ENCODE measurements around the gene CSF3R.

The CSF3R gene

DNA sequence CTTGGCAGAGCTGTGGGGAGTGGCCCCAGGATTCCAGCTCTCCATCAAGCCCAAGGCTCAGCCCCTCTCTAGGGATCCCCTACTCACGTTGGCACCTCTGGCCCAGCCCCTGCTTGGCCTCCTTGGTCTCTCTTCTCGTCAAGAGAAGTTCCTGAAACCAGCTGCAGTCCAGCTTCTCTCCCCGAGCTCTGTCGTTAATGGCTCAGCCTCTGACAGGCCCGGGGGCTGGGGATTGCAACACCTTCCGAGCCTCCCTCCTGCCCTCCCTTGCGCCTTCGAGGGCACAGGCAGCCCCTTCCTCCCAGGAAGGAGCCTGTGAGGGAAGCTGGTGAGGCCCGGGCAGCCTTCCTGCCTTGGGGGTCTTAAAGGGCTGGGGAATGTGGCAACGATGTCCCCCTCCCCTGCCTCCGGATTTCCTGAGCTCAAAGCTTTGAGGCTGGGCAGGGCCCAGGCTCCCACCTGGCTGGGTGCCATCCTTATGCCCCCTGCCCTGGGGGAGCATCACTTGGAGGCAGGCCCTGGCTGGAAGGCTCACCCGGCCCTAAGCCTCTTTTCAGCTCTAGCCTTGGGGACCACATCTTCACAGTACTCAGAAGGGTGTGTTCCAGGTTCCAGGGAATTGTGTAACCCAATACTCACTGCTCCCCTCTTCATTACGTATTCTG is at the start of gene CSF3R:
TSS of gene CSF3R (minus strand) at position 190 of the 665 bp plus-strand sequence. CDS start 3,417 bp downstream, outside the sequence.
- TF ChIP-seq, protein P1, sequence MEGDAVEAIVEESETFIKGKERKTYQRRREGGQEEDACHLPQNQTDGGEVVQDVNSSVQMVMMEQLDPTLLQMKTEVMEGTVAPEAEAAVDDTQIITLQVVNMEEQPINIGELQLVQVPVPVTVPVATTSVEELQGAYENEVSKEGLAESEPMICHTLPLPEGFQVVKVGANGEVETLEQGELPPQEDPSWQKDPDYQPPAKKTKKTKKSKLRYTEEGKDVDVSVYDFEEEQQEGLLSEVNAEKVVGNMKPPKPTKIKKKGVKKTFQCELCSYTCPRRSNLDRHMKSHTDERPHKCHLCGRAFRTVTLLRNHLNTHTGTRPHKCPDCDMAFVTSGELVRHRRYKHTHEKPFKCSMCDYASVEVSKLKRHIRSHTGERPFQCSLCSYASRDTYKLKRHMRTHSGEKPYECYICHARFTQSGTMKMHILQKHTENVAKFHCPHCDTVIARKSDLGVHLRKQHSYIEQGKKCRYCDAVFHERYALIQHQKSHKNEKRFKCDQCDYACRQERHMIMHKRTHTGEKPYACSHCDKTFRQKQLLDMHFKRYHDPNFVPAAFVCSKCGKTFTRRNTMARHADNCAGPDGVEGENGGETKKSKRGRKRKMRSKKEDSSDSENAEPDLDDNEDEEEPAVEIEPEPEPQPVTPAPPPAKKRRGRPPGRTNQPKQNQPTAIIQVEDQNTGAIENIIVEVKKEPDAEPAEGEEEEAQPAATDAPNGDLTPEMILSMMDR (IDR thresholded peaks at IDR 0.05; ENCODE audit: control extremely low read depth, extremely low read depth, low read depth, missing control alignments) = no peak
- POLR2A ChIA-PET = no interaction called here
- CTCF ChIA-PET = interaction anchor here (2.4 kb wide), 1 partner anchor 33 kb away, joined by 9 read pairs; no protein-coding TSS in a partner anchor
- no peak for DNase-seq (ENCODE audit: extremely low spot score)

DNA sequence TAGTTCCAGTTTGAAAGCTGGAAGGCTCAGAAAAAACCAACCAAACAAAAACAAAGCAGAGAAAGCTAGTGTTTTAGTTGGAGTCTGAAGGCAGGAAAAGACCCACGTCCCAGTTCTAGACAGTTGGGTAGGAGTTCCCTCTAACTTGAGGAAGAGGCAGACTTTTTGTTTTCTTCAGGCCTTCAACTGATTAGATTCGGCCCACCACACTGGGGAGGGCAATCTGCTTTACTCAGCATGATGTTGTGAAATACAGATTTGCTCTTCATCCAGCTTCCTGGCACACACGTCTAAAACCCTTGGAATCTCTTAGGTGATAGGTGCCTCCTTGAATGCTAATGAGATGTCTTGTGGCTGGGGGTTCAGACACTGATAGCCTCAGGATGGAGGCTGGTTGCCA is 49.1 kb upstream of the CSF3R start:
- TF ChIP-seq, protein P1 (IDR thresholded peaks at IDR 0.05; ENCODE audit: control extremely low read depth, extremely low read depth, low read depth, missing control alignments) = no peak
- DNase-seq (ENCODE audit: extremely low spot score) = no peak
- ChIA-PET POLR2A (no interaction called here), CTCF (interaction anchor here (5.2 kb wide), 1 partner anchor 15 kb away, joined by 47 read pairs; no protein-coding TSS in a partner anchor)

DNA sequence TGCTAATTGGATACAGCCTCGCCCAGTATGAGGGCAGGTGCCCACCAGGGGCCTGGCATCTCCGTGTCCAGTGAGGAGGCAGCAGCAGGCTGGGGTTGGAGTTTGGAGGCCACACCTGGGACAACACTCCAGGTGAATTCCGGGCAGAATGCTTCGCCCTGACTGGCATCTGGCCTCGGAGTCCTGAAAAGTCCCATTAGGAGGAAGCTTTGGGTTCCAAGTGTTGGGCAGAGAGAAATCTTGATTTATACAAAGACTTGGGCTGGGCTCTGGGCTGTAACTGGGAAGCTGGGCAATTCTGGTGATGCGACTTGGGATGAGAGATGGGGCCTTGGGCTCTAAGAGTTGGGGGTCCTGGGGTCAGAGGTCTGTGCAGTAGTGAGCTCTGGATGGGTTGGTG is 48.1 kb upstream of the CSF3R start:
- DNase-seq (ENCODE audit: extremely low spot score) = no peak
- ChIA-PET CTCF (interaction anchor here (1.1 kb wide), 1 partner anchor 14 kb away, joined by 4 read pairs; no protein-coding TSS in a partner anchor), POLR2A (no interaction called here)
- TF ChIP-seq, protein P1 (IDR thresholded peaks at IDR 0.05; ENCODE audit: control extremely low read depth, extremely low read depth, low read depth, missing control alignments) = no peak

DNA sequence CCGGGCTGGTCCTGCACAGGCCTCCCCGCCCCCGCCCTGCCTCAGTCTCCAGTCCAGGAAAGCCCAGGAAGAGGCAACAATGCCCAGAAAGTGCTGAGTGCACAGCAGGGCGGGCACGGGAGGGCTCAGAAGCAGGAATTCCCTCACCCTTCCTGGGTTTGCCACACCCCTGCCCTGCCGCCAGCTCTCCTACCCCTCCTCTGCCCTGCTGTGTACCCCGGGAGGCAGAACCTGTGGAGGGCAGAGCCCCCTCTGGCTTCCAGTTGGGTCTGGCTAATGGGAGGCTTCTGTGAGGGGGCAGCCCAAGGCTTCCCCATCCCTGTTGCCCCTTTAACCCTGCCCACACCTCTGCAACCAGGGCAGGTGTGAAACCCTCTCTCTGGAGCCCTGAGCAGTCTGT is 47.5 kb upstream of the CSF3R start:
- POLR2A ChIA-PET = no interaction called here
- CTCF ChIA-PET = interaction anchor here (1.1 kb wide), 1 partner anchor 13 kb away, joined by 4 read pairs; no protein-coding TSS in a partner anchor
- no peak for DNase-seq (ENCODE audit: extremely low spot score)
- TF ChIP-seq, protein P1 (IDR thresholded peaks at IDR 0.05; ENCODE audit: control extremely low read depth, extremely low read depth, low read depth, missing control alignments) = no peak

DNA sequence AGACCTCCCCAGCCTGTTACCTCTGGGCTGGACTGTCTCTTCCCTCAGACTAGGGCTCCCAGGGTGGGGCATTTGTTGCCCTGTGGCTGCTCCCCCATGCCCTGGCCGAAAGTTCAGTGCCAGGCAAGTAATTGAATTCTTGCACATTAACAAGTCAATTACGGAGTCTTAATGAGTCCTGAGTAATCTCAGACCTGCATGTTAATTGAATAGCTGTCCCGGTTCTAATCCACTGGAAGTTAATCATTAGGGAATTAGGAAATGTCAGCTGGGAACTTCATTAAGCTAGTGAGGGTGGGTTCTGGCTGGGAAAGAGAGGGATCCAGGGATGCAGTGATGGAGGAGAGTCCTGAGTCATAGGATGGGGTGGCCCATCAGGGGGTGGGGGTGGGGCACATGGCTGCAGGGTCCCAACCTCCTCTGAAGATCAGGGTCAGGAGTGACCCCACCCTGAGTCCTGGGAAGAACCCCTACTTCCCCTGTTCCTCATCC is 47.1 kb upstream of the CSF3R start:
- no peak for DNase-seq (ENCODE audit: extremely low spot score)
- POLR2A ChIA-PET = no interaction called here
- CTCF ChIA-PET = interaction anchor here (1.1 kb wide), 1 partner anchor 13 kb away, joined by 4 read pairs; no protein-coding TSS in a partner anchor
- TF ChIP-seq, protein P1 (IDR thresholded peaks at IDR 0.05; ENCODE audit: control extremely low read depth, extremely low read depth, low read depth, missing control alignments) = no peak

DNA sequence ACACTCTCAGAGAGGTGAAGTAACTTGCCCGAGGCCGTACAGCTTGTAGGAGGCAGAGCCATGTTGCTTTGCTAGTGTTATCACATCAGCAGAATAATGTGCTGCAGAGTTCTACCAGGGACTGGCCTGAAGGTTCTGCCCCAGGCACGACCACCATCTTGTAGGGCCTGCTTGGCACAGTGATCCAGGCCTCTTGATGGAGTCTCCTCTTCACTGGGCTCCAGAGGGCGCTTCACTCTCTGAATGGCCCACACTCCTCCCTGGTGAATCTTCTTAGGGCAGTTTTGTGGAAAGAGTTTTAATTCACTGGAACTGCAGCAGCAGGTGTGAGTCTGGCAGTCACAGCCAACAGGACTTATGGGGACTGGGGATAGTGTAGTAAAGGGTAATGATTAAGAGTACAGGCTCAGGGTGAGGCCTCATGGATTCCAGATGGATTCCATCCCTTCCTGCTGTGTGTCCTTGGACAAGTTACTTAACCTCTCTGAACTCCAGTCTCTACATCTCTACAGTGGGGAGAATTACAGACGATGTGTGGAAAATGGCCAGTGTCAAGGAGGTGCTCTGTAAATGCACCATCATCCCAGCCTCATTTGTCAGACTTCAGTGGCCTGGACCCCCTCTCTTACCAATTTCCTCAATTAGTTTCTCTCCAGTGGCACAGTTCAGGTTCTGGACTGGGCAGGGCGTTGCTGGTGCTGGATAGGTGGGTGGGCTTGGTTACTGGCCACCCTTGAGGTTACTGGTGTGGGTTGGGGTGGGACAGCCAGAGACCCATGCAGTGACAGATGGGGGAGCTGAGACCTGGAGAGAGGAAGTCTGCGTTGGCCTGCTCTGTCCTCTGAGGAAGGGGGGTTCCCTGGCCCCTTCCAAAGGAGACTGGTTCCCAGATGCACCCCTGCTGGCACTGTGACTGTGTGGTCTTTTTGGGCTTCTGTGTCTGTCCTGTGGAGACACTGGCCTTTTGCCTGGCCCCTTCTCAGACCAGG is 45.9 kb upstream of the CSF3R start:
- TF ChIP-seq, protein P1 (IDR thresholded peaks at IDR 0.05; ENCODE audit: control extremely low read depth, extremely low read depth, low read depth, missing control alignments) = no peak
- no peak for DNase-seq (ENCODE audit: extremely low spot score)
- ChIA-PET POLR2A (no interaction called here), CTCF (no interaction called here)
